Endothelial cell of umbilical vein (primary cell): ENCODE data around the gene CAPS. TPM values are rescaled to one million over a fixed set of nuclear protein-coding genes. Genes with fewer than 3 reads are reported as not detected.

ENCODE experiments used
- BruUV-seq: library from RNA; stranded (reverse); fragments of 400-500 nt; replicated peaks from 2 replicates; lab custom pipeline; 2021; lab: Mats Ljungman, UMichigan
- CTCF ChIA-PET: fragments of 300-600, 350-600 bp; sonication (Branson Sonifier 250); formaldehyde crosslinking; loops from one replicate; lab custom pipeline; 2021; ENCODE audit warnings: antibody characterized with exemption, inconsistent platforms; lab: Charles Lee
- POLR2A ChIA-PET: fragments of 300-600, 350-600 bp; sonication (Branson Sonifier 250); formaldehyde crosslinking; loops from one replicate; lab custom pipeline; 2021; ENCODE audit warnings: antibody characterized with exemption, inconsistent platforms; lab: Charles Lee
- DNase-seq: peaks from one replicate; pipeline ENCODE4 v3.0.0-alpha.2; 2011; ENCODE audit warnings: low read depth, low spot score
- FAIRE-seq: peaks from 2 replicates; lab custom pipeline; 2011; peaks lifted over from hg19 to GRCh38; lab: Jason Lieb, UNC
- H2AFZ ChIP-seq: 2 replicates; pipeline ENCODE4 v1.6.0; 2012; ENCODE audit warnings: low read depth, low read length, control low read depth, inconsistent platforms
- H3K27ac ChIP-seq: 2 replicates; pipeline ENCODE4 v1.5.1; 2011; ENCODE audit warnings: low read depth, mild to moderate bottlenecking, control low read depth, low read length, moderate library complexity; ENCODE audit not compliant: insufficient read depth
- H3K27me3 ChIP-seq, 2 experiments: 2 replicates each; pipeline versions ENCODE4 v1.6.0 to v1.6.1; 2011; ENCODE audit warnings: low read length in 2 of 2, mixed read lengths in 1 of 2; ENCODE audit not compliant: control insufficient read depth in 2 of 2, insufficient read depth in 2 of 2
- H3K36me3 ChIP-seq, 2 experiments: 2 replicates in 1 of 2; 3 replicates in 1 of 2; pipeline ENCODE4 v1.5.1; 2011; ENCODE audit warnings: low read length in 2 of 2, mild to moderate bottlenecking in 1 of 2, moderate library complexity in 1 of 2; ENCODE audit not compliant: control insufficient read depth in 2 of 2, insufficient read depth in 2 of 2; ENCODE audit errors: extremely low read depth in 1 of 2
- H3K4me1 ChIP-seq: 3 replicates; pipeline ENCODE4 v1.5.1; 2011; ENCODE audit warnings: mild to moderate bottlenecking, low read length; ENCODE audit not compliant: control insufficient read depth, insufficient read depth; ENCODE audit errors: extremely low read depth
- H3K4me2 ChIP-seq: 2 replicates; pipeline ENCODE4 v1.6.1; 2011; ENCODE audit warnings: low read length, control low read depth, mixed read lengths; ENCODE audit not compliant: insufficient read depth
- H3K4me3 ChIP-seq, 3 experiments: fragments of 200-600 bp in 1 of 3; sonication (generic), shearing (Covaris generic) in 1 of 3; replicated peaks in 1 of 3; 2 replicates each; pipeline ENCODE4 v1.5.1; 2011 to 2016; ENCODE audit warnings: control low read depth in 3 of 3, low read length in 3 of 3, mild to moderate bottlenecking in 2 of 3, inconsistent platforms in 1 of 3, low read depth in 1 of 3, moderate library complexity in 1 of 3; ENCODE audit not compliant: insufficient read depth in 1 of 3
- H3K79me2 ChIP-seq: 2 replicates; pipeline ENCODE4 v1.6.0; 2012; ENCODE audit warnings: low read length, inconsistent platforms; ENCODE audit not compliant: control insufficient read depth, insufficient read depth
- H3K9ac ChIP-seq: replicated peaks from 2 replicates; pipeline ENCODE3; 2011; ENCODE audit warnings: low read length, control low read depth; ENCODE audit not compliant: insufficient read depth; ENCODE audit errors: extremely low read depth
- H3K9me1 ChIP-seq: replicated peaks from 3 replicates; pipeline ENCODE4 v1.6.0; 2011; ENCODE audit warnings: mild to moderate bottlenecking, low read length; ENCODE audit not compliant: control insufficient read depth, insufficient read depth; ENCODE audit errors: extremely low read depth
- H3K9me3 ChIP-seq: replicated peaks from 2 replicates; pipeline ENCODE4 v1.5.1; 2012; ENCODE audit warnings: low read length, inconsistent platforms; ENCODE audit not compliant: control insufficient read depth, insufficient read depth
- H4K20me1 ChIP-seq: replicated peaks from 2 replicates; pipeline ENCODE3; 2011; ENCODE audit warnings: mild to moderate bottlenecking, low read length; ENCODE audit not compliant: control insufficient read depth, insufficient read depth; ENCODE audit errors: extremely low read depth
- EZH2 ChIP-seq: IDR thresholded peaks from 2 replicates; pipeline ENCODE4 v1.6.1; 2012; ENCODE audit warnings: borderline replicate concordance, low read depth, mild to moderate bottlenecking, moderate library complexity, low read length, inconsistent platforms; ENCODE audit not compliant: severe bottlenecking
- FOS ChIP-seq: IDR thresholded peaks from 2 replicates; pipeline ENCODE4 v1.6.1; 2011; ENCODE audit warnings: mild to moderate bottlenecking, low read length, moderate library complexity, borderline replicate concordance; ENCODE audit not compliant: insufficient read depth
- GATA2 ChIP-seq: IDR thresholded peaks from 2 replicates; pipeline ENCODE4 v1.7.0; 2011; ENCODE audit warnings: low read depth, mild to moderate bottlenecking, moderate library complexity, mixed read lengths, low read length; ENCODE audit not compliant: insufficient read length, insufficient read depth
- JUN ChIP-seq: IDR thresholded peaks from 2 replicates; pipeline ENCODE4 v1.6.1; 2011; ENCODE audit warnings: borderline replicate concordance, low read depth; ENCODE audit not compliant: insufficient read length, insufficient read depth
- MYC ChIP-seq: IDR thresholded peaks from one replicate; pipeline ENCODE4 v1.6.1; 2011; ENCODE audit warnings: mild to moderate bottlenecking, low read depth, low read length
- POLR2A ChIP-seq: IDR thresholded peaks from 2 replicates; pipeline ENCODE4 v1.6.1; 2012; ENCODE audit warnings: low read depth, mild to moderate bottlenecking, control low read depth, low read length
- POLR2AphosphoS5 ChIP-seq: IDR thresholded peaks from 2 replicates; pipeline ENCODE4 v1.6.1; 2012; ENCODE audit warnings: low read depth, mild to moderate bottlenecking, control low read depth, low read length, moderate library complexity; ENCODE audit not compliant: insufficient read depth
- dilution Hi-C: fragments of 300-500 bp; cut with MboI; formaldehyde crosslinking; loops from one replicate; pipeline ENCODE4 v1.15.0; 2019; ENCODE audit warnings: low sequenced_read_pairs; ENCODE audit not compliant: extremely low pct_ligation_motif_present
- intact Hi-C: fragments of 100-400 bp; cut with micrococcal nuclease; formaldehyde crosslinking; loops from one replicate; pipeline ENCODE4 v1.10.0; 2022
- polyA plus RNA-seq, 4 experiments: library from polyadenylated mRNA; depleted of rRNA in 3 of 4; stranded (reverse) in 3 of 4; unstranded in 1 of 4; fragments of >200 nt; gene quantifications; 2 replicates each; pipeline versions ENCODE4 v1.2.1 to v1.2.3, GENCODE V29; 2011 to 2012; ENCODE audit warnings: missing spikeins in 1 of 4
- total RNA-seq: library from RNA; stranded (reverse); gene quantifications from 2 replicates; pipeline ENCODE4 v1.2.3, GENCODE V29; 2021
- TF ChIP-seq, protein P1 (sequence below): IDR thresholded peaks from 2 replicates; pipeline ENCODE4 v1.6.1; 2011; ENCODE audit not compliant: insufficient read depth, insufficient read length
- TF ChIP-seq, protein P2 (sequence below), 2 donors: IDR thresholded peaks; 1 replicate in 1 of 2; 2 replicates in 1 of 2; pipeline ENCODE4 v1.5.1; 2011; ENCODE audit warnings: low read length in 2 of 2, mild to moderate bottlenecking in 2 of 2, moderate library complexity in 2 of 2, control low read depth in 1 of 2, inconsistent platforms in 1 of 2, low read depth in 1 of 2; ENCODE audit not compliant: insufficient read depth in 1 of 2; ENCODE audit errors: extremely low read depth in 1 of 2

Gene CAPS
- total and polyA plus RNA-seq, 2 donors (not counting 3 experiments of a cell fraction or from before 2014, with no cell fraction given) = 6.9 to 8.9 TPM

DNA sequence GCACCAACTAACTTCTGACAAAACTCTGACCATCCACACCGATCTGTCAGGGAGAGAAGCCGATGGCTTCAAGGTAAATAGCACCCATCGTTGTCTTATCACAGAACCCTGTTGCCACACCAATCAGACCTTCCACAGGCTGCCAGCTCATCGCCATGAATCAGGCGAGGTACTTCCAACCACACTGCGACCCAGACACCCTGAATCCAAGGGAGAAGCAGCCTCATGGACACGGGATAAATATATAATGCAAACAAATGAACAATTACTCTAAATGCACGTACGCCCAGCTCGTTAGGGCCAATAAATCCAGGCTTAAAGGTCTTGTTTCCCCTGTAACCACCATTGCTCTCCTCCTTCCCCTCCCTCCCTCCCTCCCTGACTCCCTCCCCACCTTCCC, 43.1 kb downstream of the CAPS start:
- no TSS peak for BruUV-seq
- Histone ChIP-seq H4K20me1 (no peaks in the 10 kb centered on the region), H3K4me3 (no peak overlapping the region), H3K27me3 (no peaks in the 10 kb centered on the region), H3K79me2 (peaks cover 96% of the 10 kb centered on the region), H3K9me1 (no peaks in the 10 kb centered on the region), H3K4me1 (peaks cover 36% of the 10 kb centered on the region), H3K9ac (no peak overlapping the region), H3K36me3 (peaks cover 0 to 3% of the 10 kb centered on the region in 2 experiments), H3K9me3 (no peaks in the 10 kb centered on the region), H3K4me2 (no peak overlapping the region), H2AFZ (no peak overlapping the region), H3K27ac (no peak overlapping the region)
- DNase-seq (no peak), FAIRE-seq (no peak)
- TF ChIP-seq JUN (no peak), FOS (no peak), EZH2 (no peak), POLR2A (no peak), POLR2AphosphoS5 (no peak), GATA2 (no peak), MYC (no peak)
- TF ChIP-seq, protein P1, sequence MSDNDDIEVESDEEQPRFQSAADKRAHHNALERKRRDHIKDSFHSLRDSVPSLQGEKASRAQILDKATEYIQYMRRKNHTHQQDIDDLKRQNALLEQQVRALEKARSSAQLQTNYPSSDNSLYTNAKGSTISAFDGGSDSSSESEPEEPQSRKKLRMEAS = no peak
- TF ChIP-seq, protein P2, sequence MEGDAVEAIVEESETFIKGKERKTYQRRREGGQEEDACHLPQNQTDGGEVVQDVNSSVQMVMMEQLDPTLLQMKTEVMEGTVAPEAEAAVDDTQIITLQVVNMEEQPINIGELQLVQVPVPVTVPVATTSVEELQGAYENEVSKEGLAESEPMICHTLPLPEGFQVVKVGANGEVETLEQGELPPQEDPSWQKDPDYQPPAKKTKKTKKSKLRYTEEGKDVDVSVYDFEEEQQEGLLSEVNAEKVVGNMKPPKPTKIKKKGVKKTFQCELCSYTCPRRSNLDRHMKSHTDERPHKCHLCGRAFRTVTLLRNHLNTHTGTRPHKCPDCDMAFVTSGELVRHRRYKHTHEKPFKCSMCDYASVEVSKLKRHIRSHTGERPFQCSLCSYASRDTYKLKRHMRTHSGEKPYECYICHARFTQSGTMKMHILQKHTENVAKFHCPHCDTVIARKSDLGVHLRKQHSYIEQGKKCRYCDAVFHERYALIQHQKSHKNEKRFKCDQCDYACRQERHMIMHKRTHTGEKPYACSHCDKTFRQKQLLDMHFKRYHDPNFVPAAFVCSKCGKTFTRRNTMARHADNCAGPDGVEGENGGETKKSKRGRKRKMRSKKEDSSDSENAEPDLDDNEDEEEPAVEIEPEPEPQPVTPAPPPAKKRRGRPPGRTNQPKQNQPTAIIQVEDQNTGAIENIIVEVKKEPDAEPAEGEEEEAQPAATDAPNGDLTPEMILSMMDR (IDR thresholded peaks at IDR 0.05; ENCODE audit: extremely low read depth in 1 of 2, insufficient read depth in 1 of 2, low read depth in 1 of 2, low read length in 2 of 2) = no peak
- dilution Hi-C loops = no loop called here
- POLR2A ChIA-PET = no interaction called here
- CTCF ChIA-PET = interaction anchor here (1.3 to 4.3 kb wide), 3 partner anchors 10 to 65 kb away, joined by 3 to 28 read pairs (median 5); no protein-coding TSS in a partner anchor
- intact Hi-C loops = no loop called here
